ENCODE results near the gene B4GALNT3. TPM values are rescaled to one million over a fixed set of nuclear protein-coding genes. Genes with fewer than 3 reads are reported as not detected.

The B4GALNT3 gene
- total RNA-seq, 4 donors from 2014 or later: 9.1 to 30.3 (median 12.5) TPM

DNA sequence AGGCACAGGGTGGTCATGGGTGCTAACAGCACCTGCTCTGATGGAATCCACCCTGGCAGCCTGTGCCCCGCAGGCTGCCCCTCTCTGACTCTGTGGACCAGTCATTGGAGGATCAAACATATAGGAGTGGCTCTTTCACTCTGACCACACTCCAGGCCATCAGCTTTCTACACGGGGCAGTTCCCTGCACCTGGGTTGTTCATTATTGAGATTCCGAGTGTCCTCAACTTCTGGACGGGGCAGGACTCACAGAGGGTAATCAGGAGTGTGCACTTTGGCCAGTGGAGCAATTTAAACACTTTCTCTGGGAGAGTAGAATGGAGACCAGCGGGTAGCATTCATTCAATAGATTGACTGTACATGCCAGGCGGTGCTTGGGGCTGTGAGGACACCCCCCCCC lies 108.7 kb downstream of the B4GALNT3 start:
- Histone ChIP-seq H3K9me3 (no peaks in the 10 kb centered on the region), H3K27ac (peak overlapping the region in 2 of 4 donors; percentile 25 to 60), H3K27me3 (no peaks in the 10 kb centered on the region), H3K4me1 (peaks cover 0 to 32% (median 6%) of the 10 kb centered on the region in 4 donors), H3K4me3 (no peak overlapping the region), H3K36me3 (no peaks in the 10 kb centered on the region)
- peak in 1 of 3 donors; percentile 59 for DNase-seq
- TF ChIP-seq, protein P1, sequence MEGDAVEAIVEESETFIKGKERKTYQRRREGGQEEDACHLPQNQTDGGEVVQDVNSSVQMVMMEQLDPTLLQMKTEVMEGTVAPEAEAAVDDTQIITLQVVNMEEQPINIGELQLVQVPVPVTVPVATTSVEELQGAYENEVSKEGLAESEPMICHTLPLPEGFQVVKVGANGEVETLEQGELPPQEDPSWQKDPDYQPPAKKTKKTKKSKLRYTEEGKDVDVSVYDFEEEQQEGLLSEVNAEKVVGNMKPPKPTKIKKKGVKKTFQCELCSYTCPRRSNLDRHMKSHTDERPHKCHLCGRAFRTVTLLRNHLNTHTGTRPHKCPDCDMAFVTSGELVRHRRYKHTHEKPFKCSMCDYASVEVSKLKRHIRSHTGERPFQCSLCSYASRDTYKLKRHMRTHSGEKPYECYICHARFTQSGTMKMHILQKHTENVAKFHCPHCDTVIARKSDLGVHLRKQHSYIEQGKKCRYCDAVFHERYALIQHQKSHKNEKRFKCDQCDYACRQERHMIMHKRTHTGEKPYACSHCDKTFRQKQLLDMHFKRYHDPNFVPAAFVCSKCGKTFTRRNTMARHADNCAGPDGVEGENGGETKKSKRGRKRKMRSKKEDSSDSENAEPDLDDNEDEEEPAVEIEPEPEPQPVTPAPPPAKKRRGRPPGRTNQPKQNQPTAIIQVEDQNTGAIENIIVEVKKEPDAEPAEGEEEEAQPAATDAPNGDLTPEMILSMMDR (IDR thresholded peaks at IDR 0.05): no peak
- no peak for TF ChIP-seq POLR2A (IDR thresholded peaks at IDR 0.05)

DNA sequence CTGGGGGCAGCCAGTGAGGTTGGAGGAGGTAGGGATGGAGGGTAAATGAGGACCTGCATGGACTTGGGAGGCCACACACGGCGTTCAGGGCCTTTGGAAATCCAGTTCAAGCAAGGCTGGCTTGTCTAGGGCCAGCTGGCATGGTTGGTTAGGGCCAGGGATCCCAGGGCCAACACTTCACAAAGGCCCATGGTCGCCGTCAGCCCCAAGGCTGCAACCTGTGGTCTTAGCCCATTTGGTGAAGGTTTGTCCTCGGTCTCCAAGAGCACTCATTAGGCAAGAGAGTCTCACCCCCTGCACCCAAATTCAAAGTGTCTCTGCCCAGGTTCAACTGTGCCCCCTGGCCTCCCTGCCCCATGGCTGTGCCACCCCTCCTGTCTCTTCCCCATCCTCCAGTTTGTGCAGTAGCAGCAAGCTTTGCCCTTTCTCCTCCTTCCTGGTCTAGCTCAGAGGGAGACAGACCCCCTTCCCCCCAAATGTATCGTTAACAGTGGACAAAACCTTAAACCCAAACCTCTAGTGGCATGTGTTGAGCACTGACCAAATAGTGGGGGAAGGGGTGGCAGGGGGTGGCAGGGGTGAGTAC lies 109.4 kb downstream of the B4GALNT3 start:
- peak overlapping the region in 3 of 4 donors; percentile 25 to 91 (median 67) for H3K27ac ChIP-seq
- peak overlapping the region in 3 of 4 donors; percentile 49 to 71 (median 65) for H3K4me3 ChIP-seq
- H3K27me3 ChIP-seq: no peaks in the 10 kb centered on the region
- no peaks in the 10 kb centered on the region for H3K9me3 ChIP-seq
- H3K4me1 ChIP-seq: peaks cover 0 to 32% (median 4%) of the 10 kb centered on the region in 4 donors
- no peaks in the 10 kb centered on the region for H3K36me3 ChIP-seq
- TF ChIP-seq, protein P1 (IDR thresholded peaks at IDR 0.05): no peak
- TF ChIP-seq POLR2A (IDR thresholded peaks at IDR 0.05): no peak
- peak in 1 of 3 donors; percentile 34 for DNase-seq

DNA sequence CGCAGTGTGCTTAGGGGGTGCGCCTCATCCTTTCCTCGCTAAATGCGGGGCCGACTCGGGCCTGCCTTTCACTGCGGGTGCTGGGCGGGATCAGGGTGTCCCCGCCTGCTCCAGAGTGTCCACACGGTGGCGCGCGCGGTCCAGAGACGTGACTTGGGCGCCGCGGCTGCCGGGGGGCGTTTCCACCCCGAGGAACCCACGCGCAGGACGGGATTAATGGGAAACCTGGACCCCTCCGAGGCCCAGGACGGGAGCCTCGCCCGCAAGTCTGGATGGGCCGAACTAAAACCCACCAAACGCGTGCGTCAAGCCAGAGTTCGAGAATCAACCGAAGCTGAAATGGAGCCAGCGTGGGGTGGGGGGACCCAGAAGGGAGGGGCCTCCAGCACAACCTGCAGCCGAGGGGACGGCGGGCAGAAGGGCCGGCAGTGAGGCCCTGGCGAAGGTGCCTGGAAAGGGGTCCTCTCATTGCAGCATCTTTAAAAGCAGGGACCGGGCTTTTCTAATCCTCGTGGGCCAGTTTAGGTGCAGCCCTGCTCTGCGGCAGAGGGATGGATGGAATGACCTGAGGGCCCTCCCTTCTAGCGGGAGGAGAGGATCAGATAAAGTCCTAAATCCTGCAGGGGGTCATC lies 110.2 kb downstream of the B4GALNT3 start:
- H3K27me3 ChIP-seq: no peaks in the 10 kb centered on the region
- H3K9me3 ChIP-seq: no peaks in the 10 kb centered on the region
- no peaks in the 10 kb centered on the region for H3K36me3 ChIP-seq
- peak overlapping the region; percentile 67 to 91 (median 84) for H3K27ac ChIP-seq
- H3K4me3 ChIP-seq: peak overlapping the region; percentile 47 to 71 (median 57)
- DNase-seq: peak; percentile 81 to 94 (median 94)
- H3K4me1 ChIP-seq: peaks cover 0 to 32% (median 4%) of the 10 kb centered on the region in 4 donors
- TF ChIP-seq, protein P1 (IDR thresholded peaks at IDR 0.05): peak; percentile 79 to 97 (median 92)
- TF ChIP-seq POLR2A (IDR thresholded peaks at IDR 0.05): no peak

DNA sequence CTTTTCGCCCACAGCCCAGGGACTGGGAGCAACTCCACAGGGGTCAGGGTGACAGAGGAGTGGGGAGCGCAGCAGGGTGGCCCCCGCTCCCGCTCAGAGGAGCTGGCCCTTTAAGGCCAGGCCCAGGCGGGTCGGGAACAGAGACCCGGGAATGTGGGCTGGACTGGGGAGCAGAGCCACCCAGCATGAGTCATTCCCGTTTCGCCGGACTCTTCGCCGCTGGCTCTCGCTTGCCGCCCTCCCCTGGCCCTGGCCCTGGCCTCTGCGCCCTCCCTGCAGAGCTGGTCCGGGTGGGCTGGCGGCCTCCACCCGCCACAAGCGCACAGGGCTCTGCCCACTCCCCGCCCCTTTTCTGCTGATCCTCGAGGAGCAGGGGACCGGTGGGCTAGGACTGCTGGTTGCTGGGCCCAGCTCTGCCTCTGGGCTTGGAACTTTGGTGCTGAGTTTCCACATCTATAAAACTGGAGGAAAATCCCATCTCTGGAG lies 110.7 kb downstream of the B4GALNT3 start:
- H3K4me3 ChIP-seq: peak overlapping the region; percentile 47 to 71 (median 57)

More for the DNA sequence above, 110.7 kb downstream of the B4GALNT3 start:
- peak overlapping the region; percentile 67 to 91 (median 84) for H3K27ac ChIP-seq
- no peaks in the 10 kb centered on the region for H3K27me3 ChIP-seq
- DNase-seq: peak in 2 of 3 donors; percentile 87 to 88
- no peaks in the 10 kb centered on the region for H3K36me3 ChIP-seq
- H3K9me3 ChIP-seq: no peaks in the 10 kb centered on the region
- peaks cover 0 to 32% (median 4%) of the 10 kb centered on the region in 4 donors for H3K4me1 ChIP-seq
- TF ChIP-seq, protein P1 (IDR thresholded peaks at IDR 0.05): no peak
- TF ChIP-seq POLR2A (IDR thresholded peaks at IDR 0.05): peak; percentile 60 to 68
